Thoracic aorta (tissue), 2 donors: ENCODE results near the gene TIAM2. TPM values are rescaled to one million over a fixed set of nuclear protein-coding genes. Genes with fewer than 3 reads are reported as not detected.

ENCODE experiments used
- ATAC-seq: fragments of 150-250 bp; one replicate; pipeline ENCODE4 v1.8.0; 2017; ENCODE audit warnings: low read depth; ENCODE audit not compliant: insufficient number of reproducible peaks, low FRiP score
- DNase-seq: peaks from one replicate; pipeline ENCODE4 v3.0.0-alpha.2; 2020; ENCODE audit warnings: low spot score
- H3K27ac ChIP-seq, 2 donors: fragments of 200-600 bp; sonication (generic); 1 replicate in 1 of 2; 2 replicates in 1 of 2; pipeline ENCODE4 v1.5.1; 2016; ENCODE audit warnings: mild to moderate bottlenecking in 2 of 2, moderate library complexity in 2 of 2
- H3K27me3 ChIP-seq: fragments of 200-600 bp; sonication (generic); replicated peaks from 2 replicates; pipeline ENCODE4 v1.6.0; 2016; ENCODE audit warnings: mild to moderate bottlenecking; ENCODE audit not compliant: insufficient read depth
- H3K36me3 ChIP-seq: fragments of 200-600 bp; sonication (generic); one replicate; pipeline ENCODE4 v1.5.1; 2016
- H3K4me1 ChIP-seq, 2 donors: fragments of 200-600 bp; sonication (generic); 1 replicate in 1 of 2; 2 replicates in 1 of 2; pipeline versions ENCODE4 v1.5.1 to v1.6.0; 2016; ENCODE audit warnings: low read depth in 2 of 2, mild to moderate bottlenecking in 1 of 2; ENCODE audit not compliant: control insufficient read depth in 1 of 2
- H3K4me3 ChIP-seq: fragments of 200-600 bp; sonication (generic); 2 replicates; pipeline ENCODE4 v1.5.1; 2016; ENCODE audit warnings: mild to moderate bottlenecking
- H3K9me3 ChIP-seq: fragments of 200-600 bp; sonication (generic); 2 replicates; pipeline ENCODE4 v1.5.1; 2016
- CTCF ChIP-seq: fragments of 200-600 bp; sonication (generic); IDR thresholded peaks from one replicate; pipeline ENCODE4 v1.5.1; 2019; ENCODE audit warnings: antibody characterized with exemption
- total RNA-seq, 2 donors: library from RNA; depleted of rRNA; stranded (reverse); fragments of >200 nt; gene quantifications; one replicate each; pipeline versions ENCODE4 v1.1.0 to v1.2.3, GENCODE V29; 2016

TIAM2 gene
- total RNA-seq, 2 donors from 2014 or later: 17.8 to 22.1 TPM

GRCh38 chr6:155158030-155158843 is 163.1 kb downstream of the TIAM2 start:
- no peak overlapping the region for H3K4me3 ChIP-seq
- ATAC-seq (no peak), DNase-seq (no peak)
- no peaks in the 10 kb centered on the region for H3K27me3 ChIP-seq
- peaks cover 20 to 29% of the 10 kb centered on the region in 2 donors for H3K4me1 ChIP-seq
- no peak for TF ChIP-seq CTCF
- no peaks in the 10 kb centered on the region for H3K9me3 ChIP-seq
- H3K36me3 ChIP-seq: no peaks in the 10 kb centered on the region
- H3K27ac ChIP-seq: peak overlapping the region in 1 of 2 donors; percentile 3

- peaks cover 4% of the 10 kb centered on the region for H3K36me3 ChIP-seq
- H3K4me3 ChIP-seq: no peak overlapping the region
- no peak for TF ChIP-seq CTCF
- no peaks in the 10 kb centered on the region for H3K9me3 ChIP-seq
- no peak overlapping the region for H3K27ac ChIP-seq
- H3K4me1 ChIP-seq: peaks cover 7 to 10% of the 10 kb centered on the region in 2 donors
- no peak for DNase-seq
- ATAC-seq: no peak
- no peaks in the 10 kb centered on the region for H3K27me3 ChIP-seq
These were observed 167.6 kb downstream of the TIAM2 start for GRCh38 chr6:155162682-155163081.

GRCh38 chr6:155163601-155164000 is 168.5 kb downstream of the TIAM2 start:
- Histone ChIP-seq H3K36me3 (peaks cover 4% of the 10 kb centered on the region), H3K27ac (no peak overlapping the region), H3K4me3 (no peak overlapping the region), H3K4me1 (peaks cover 0 to 1% of the 10 kb centered on the region in 2 donors), H3K9me3 (no peaks in the 10 kb centered on the region), H3K27me3 (no peaks in the 10 kb centered on the region)
- ATAC-seq (no peak), DNase-seq (no peak)
- TF ChIP-seq CTCF: no peak

GRCh38 chr6:155165029-155165710 is 170.1 kb downstream of the TIAM2 start:
- no peak overlapping the region for H3K27ac ChIP-seq
- no peak overlapping the region for H3K4me3 ChIP-seq
- no peaks in the 10 kb centered on the region for H3K4me1 ChIP-seq
- no peak for TF ChIP-seq CTCF
- no peaks in the 10 kb centered on the region for H3K27me3 ChIP-seq
- ATAC-seq (no peak), DNase-seq (no peak)
- peaks cover 4% of the 10 kb centered on the region for H3K36me3 ChIP-seq
- no peaks in the 10 kb centered on the region for H3K9me3 ChIP-seq

- no peaks in the 10 kb centered on the region for H3K27me3 ChIP-seq
- TF ChIP-seq CTCF: no peak
- ATAC-seq: no peak
- H3K4me1 ChIP-seq: peaks cover 11 to 22% of the 10 kb centered on the region in 2 donors
- H3K36me3 ChIP-seq: no peaks in the 10 kb centered on the region
- no peaks in the 10 kb centered on the region for H3K9me3 ChIP-seq
- no peak for DNase-seq
- peak overlapping the region; percentile 29 to 61 for H3K27ac ChIP-seq
- H3K4me3 ChIP-seq: no peak overlapping the region
These were observed 175.4 kb downstream of the TIAM2 start for GRCh38 chr6:155170519-155170918.
